DND-41 (cell line): ENCODE data around the gene LRRTM4.

Experiments
- CTCF ChIP-seq: IDR thresholded peaks from 2 replicates; pipeline ENCODE4 v1.5.1; 2012; ENCODE audit warnings: borderline replicate concordance, low read length, moderate library complexity, mild to moderate bottlenecking; ENCODE audit not compliant: poor library complexity, severe bottlenecking; ENCODE audit errors: extremely low read depth
- EZH2 ChIP-seq: IDR thresholded peaks from 3 replicates; pipeline ENCODE4 v1.6.1; 2012; ENCODE audit warnings: borderline replicate concordance, low read depth, mild to moderate bottlenecking, moderate library complexity, low read length, inconsistent platforms; ENCODE audit not compliant: severe bottlenecking

GRCh38 chr2:77147153-77147552, 375.0 kb downstream of the LRRTM4 start:
- TF ChIP-seq CTCF (no peak), EZH2 (no peak)
